A549 (cell line): ENCODE data around the gene CACNA2D2. TPM values are rescaled to one million over a fixed set of nuclear protein-coding genes. Genes with fewer than 3 reads are reported as not detected.

ENCODE experiments used
- ATAC-seq, 2 experiments: fragments of 200-7000 bp in 1 of 2; fragments of >200 bp in 1 of 2; cut with Nextera tagmentation in 1 of 2; cut with Tn5 transposase in 1 of 2; 3 replicates each; pipeline versions ENCODE4 v1.8.0 to v1.9.1; 2018 to 2020; ENCODE audit warnings: mild to moderate bottlenecking in 1 of 2, moderate library complexity in 1 of 2
- CTCF ChIA-PET: fragments of 300-600 bp; sonication (Branson Sonifier 250); formaldehyde crosslinking; extraction: SDS; loops from one replicate; lab custom pipeline; 2021; ENCODE audit warnings: antibody characterized with exemption, inconsistent platforms; lab: Yijun Ruan, JAX
- POLR2A ChIA-PET: fragments of 350-600 bp; formaldehyde crosslinking; extraction: SDS; loops from one replicate; lab custom pipeline; 2021; ENCODE audit warnings: antibody characterized with exemption, inconsistent platforms; lab: Yijun Ruan, JAX
- DNase-seq, 2 experiments: peaks; one replicate each; pipeline versions ENCODE4 v3.0.0 to v3.0.0-alpha.2; 2011 to 2016; ENCODE audit warnings: low read depth in 1 of 2, low spot score in 1 of 2
- FAIRE-seq: peaks from 2 replicates; lab custom pipeline; 2011; peaks lifted over from hg19 to GRCh38; lab: Jason Lieb, UNC
- H3K27ac ChIP-seq, 2 experiments: fragments of >200 bp; sonication (Bioruptor Twin); formaldehyde crosslinking; 3 replicates each; pipeline ENCODE4 v1.5.1; 2016 to 2017
- H3K4me1 ChIP-seq: fragments of >200 bp; sonication (Bioruptor Twin); formaldehyde crosslinking; 3 replicates; pipeline ENCODE4 v1.6.1; 2016
- H3K4me2 ChIP-seq: fragments of >200 bp; sonication (Bioruptor Twin); formaldehyde crosslinking; 3 replicates; pipeline ENCODE4 v1.6.1; 2016
- H3K4me3 ChIP-seq: fragments of >200 bp; sonication (Bioruptor Twin); formaldehyde crosslinking; 3 replicates; pipeline ENCODE4 v1.5.1; 2016
- H3K9me3 ChIP-seq: fragments of >200 bp; sonication (Bioruptor Twin); formaldehyde crosslinking; 3 replicates; pipeline ENCODE4 v1.6.1; 2016
- BHLHE40 ChIP-seq: IDR thresholded peaks from 2 replicates; pipeline ENCODE4 v1.6.1; 2012; ENCODE audit warnings: low read depth, low read length, inconsistent platforms
- CHD2 ChIP-seq: fragments of 150-350 bp; IDR thresholded peaks from 2 replicates; pipeline ENCODE4 v1.6.1; 2014; ENCODE audit warnings: low read length; ENCODE audit not compliant: partially characterized antibody
- CTCF ChIP-seq: fragments of >200 bp; sonication (Bioruptor Twin); formaldehyde crosslinking; IDR thresholded peaks from 3 replicates; pipeline ENCODE4 v1.5.1; 2016
- EHMT2 ChIP-seq: fragments of 200-600 bp; sonication (generic); IDR thresholded peaks from 2 replicates; pipeline ENCODE4 v1.6.1; 2016; ENCODE audit warnings: antibody characterized with exemption, low read depth, mild to moderate bottlenecking, moderate library complexity
- ELK1 ChIP-seq: fragments of 150-350 bp; IDR thresholded peaks from 2 replicates; pipeline ENCODE4 v1.6.1; 2014; ENCODE audit warnings: low read depth, mild to moderate bottlenecking, low read length
- FOSB ChIP-seq: fragments of 250-450 bp; sonication (Bioruptor Pico); IDR thresholded peaks from 2 replicates; pipeline ENCODE4 v1.5.0; 2020; ENCODE audit warnings: mild to moderate bottlenecking, moderate library complexity
- FOSL2 ChIP-seq, 2 experiments: fragments of 450-650 bp in 1 of 2; fragments of >200 bp in 1 of 2; sonication (Bioruptor Twin) in 1 of 2; formaldehyde crosslinking; IDR thresholded peaks; 2 replicates each; pipeline versions ENCODE4 v1.5.0 to v1.6.1; 2016 to 2020; ENCODE audit warnings: mild to moderate bottlenecking in 1 of 2, moderate library complexity in 1 of 2
- GATA3 ChIP-seq: IDR thresholded peaks from 2 replicates; pipeline ENCODE4 v1.6.1; 2012; ENCODE audit warnings: borderline replicate concordance
- HOXA7 ChIP-seq: fragments of 250-450 bp; sonication (Bioruptor Pico); IDR thresholded peaks from 2 replicates; pipeline ENCODE4 v1.5.0; 2020; ENCODE audit warnings: mild to moderate bottlenecking, moderate library complexity
- HOXB5 ChIP-seq: fragments of 250-450 bp; sonication (Bioruptor Pico); IDR thresholded peaks from 2 replicates; pipeline ENCODE4 v1.5.0; 2020; ENCODE audit warnings: mild to moderate bottlenecking, moderate library complexity
- KDM5A ChIP-seq: fragments of 200-600 bp; sonication (generic); IDR thresholded peaks from 2 replicates; pipeline ENCODE4 v1.6.1; 2016; ENCODE audit warnings: antibody characterized with exemption, mild to moderate bottlenecking
- MAFK ChIP-seq: fragments of 450-650 bp; IDR thresholded peaks from 2 replicates; pipeline ENCODE4 v1.6.1; 2014; ENCODE audit not compliant: partially characterized antibody
- MAX ChIP-seq: IDR thresholded peaks from 2 replicates; pipeline ENCODE4 v1.6.1; 2012
- PHF8 ChIP-seq: fragments of 200-600 bp; sonication (generic); IDR thresholded peaks from 2 replicates; pipeline ENCODE4 v1.6.1; 2016; ENCODE audit warnings: low read depth, mild to moderate bottlenecking, antibody characterized with exemption, moderate library complexity, borderline replicate concordance
- POLR2A ChIP-seq: IDR thresholded peaks from 2 replicates; pipeline ENCODE4 v1.6.1; 2012; ENCODE audit warnings: mild to moderate bottlenecking, low read length
- POLR2AphosphoS2 ChIP-seq: conservative IDR thresholded peaks from 2 replicates; pipeline ENCODE4 v1.6.1; 2012; ENCODE audit warnings: low read length, improper control_type of control experiment, inconsistent platforms
- RAD21 ChIP-seq, 2 experiments: fragments of >200 bp in 1 of 2; sonication (Bioruptor Twin) in 1 of 2; formaldehyde crosslinking in 1 of 2; IDR thresholded peaks in 1 of 2; conservative IDR thresholded peaks in 1 of 2; 2 replicates in 1 of 2; 3 replicates in 1 of 2; pipeline ENCODE4 v1.6.1; 2012 to 2018; ENCODE audit warnings: inconsistent platforms in 1 of 2
- ZFP36 ChIP-seq: fragments of 450-650 bp; IDR thresholded peaks from 2 replicates; pipeline ENCODE4 v1.6.1; 2014; ENCODE audit warnings: borderline replicate concordance; ENCODE audit not compliant: partially characterized antibody
- ZSCAN20 ChIP-seq: fragments of 250-450 bp; sonication (Bioruptor Pico); IDR thresholded peaks from 2 replicates; pipeline ENCODE4 v1.8.0; 2022; ENCODE audit warnings: mild to moderate bottlenecking, moderate library complexity
- WGBS: methylation state at CpG from one replicate; pipeline ENCODE4 v1.1.6; 2017; ENCODE audit errors: missing lambda C conversion rate; 5-methylcytosine and 5-hydroxymethylcytosine counted together
- polyA plus RNA-seq, 4 experiments: library from polyadenylated mRNA; depleted of rRNA in 3 of 4; stranded (reverse); fragments of >200 nt; fragmentation: RNase III in 1 of 4; extraction: RNeasy Plus Mini Kit Qiagen cat#74134 plus additional on column Dnase treatment in 1 of 4; gene quantifications; 2 replicates in 3 of 4; 3 replicates in 1 of 4; pipeline ENCODE4 v1.2.3, GENCODE V29; 2011 to 2017
- TF ChIP-seq, protein P1 (sequence below): fragments of >200 bp; sonication (Bioruptor Twin); formaldehyde crosslinking; IDR thresholded peaks from 3 replicates; pipeline ENCODE4 v1.6.1; 2016
- TF ChIP-seq, protein P2 (sequence below): fragments of 250-450 bp; sonication (Bioruptor Pico); IDR thresholded peaks from 2 replicates; pipeline ENCODE4 v1.5.0; 2021; ENCODE audit warnings: mild to moderate bottlenecking, moderate library complexity, borderline replicate concordance
- TF ChIP-seq, protein P3 (sequence below): IDR thresholded peaks from 2 replicates; pipeline ENCODE4 v1.6.1; 2012

Gene CACNA2D2
- polyA plus RNA-seq, 2 of the 4 experiments (the other 2 are of a cell fraction): 0.21 to 0.75 TPM

GRCh38 chr3:50414616-50415015 lies 88.8 kb downstream of the CACNA2D2 start (continued):
- TF ChIP-seq, protein P1, sequence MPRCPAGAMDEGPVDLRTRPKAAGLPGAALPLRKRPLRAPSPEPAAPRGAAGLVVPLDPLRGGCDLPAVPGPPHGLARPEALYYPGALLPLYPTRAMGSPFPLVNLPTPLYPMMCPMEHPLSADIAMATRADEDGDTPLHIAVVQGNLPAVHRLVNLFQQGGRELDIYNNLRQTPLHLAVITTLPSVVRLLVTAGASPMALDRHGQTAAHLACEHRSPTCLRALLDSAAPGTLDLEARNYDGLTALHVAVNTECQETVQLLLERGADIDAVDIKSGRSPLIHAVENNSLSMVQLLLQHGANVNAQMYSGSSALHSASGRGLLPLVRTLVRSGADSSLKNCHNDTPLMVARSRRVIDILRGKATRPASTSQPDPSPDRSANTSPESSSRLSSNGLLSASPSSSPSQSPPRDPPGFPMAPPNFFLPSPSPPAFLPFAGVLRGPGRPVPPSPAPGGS: no peak
- TF ChIP-seq CHD2 (no peak), GATA3 (no peak), MAFK (no peak), HOXA7 (no peak), EHMT2 (no peak), POLR2AphosphoS2 (no peak), FOSB (CRISPR knock-in tag) (no peak)

DNA sequence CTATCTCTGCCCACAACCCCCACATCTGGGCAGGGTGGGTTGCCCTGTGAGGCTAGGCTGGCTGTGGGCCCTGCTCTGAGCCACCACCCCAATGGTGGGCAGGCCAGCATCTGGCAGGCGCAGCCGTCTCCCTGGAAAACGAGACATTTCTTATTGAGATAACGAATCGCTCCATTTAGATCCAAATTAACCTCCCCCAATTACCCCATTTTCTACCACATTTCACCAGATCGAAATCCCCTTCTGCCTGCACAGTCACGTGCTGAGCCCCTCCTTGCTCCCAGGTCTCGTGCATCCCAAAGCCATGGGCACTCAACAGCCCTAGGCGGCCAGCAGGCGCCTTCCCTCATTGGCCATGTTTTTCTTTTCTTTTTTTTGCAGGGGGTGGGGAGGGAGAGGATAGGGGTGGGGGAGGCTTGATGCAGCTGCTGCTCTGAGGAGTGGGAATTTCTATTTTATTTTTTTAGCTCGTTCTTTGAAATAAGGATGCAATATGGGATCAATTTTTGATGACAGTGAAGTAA lies 91.1 kb downstream of the CACNA2D2 start:
- no peak for ATAC-seq
- Histone ChIP-seq H3K4me2 (no peak overlapping the region), H3K27ac (no peak overlapping the region), H3K9me3 (no peaks in the 10 kb centered on the region), H3K4me3 (no peak overlapping the region), H3K4me1 (no peaks in the 10 kb centered on the region)
- WGBS: 53% methylated on average over 11 of the region's 11 CpGs
- FAIRE-seq: no peak
- ChIA-PET POLR2A (no interaction called here), CTCF (no interaction called here)
- no peak for DNase-seq
- TF ChIP-seq POLR2A (no peak), BHLHE40 (no peak), ZSCAN20 (no peak), ELK1 (no peak), ZFP36 (no peak), RAD21 (conservative IDR thresholded peaks at IDR 0.05 in 1 of 2, IDR thresholded peaks at IDR 0.05 in 1 of 2) (no peak), KDM5A (no peak), FOSL2 (IDR thresholded peaks at IDR 0.05) (no peak), FOSL2 (CRISPR knock-in tag; IDR thresholded peaks at IDR 0.05) (no peak), HOXB5 (no peak), PHF8 (no peak), EHMT2 (no peak), MAX (no peak), CTCF (no peak)
- TF ChIP-seq, protein P1: no peak
- TF ChIP-seq, protein P2, sequence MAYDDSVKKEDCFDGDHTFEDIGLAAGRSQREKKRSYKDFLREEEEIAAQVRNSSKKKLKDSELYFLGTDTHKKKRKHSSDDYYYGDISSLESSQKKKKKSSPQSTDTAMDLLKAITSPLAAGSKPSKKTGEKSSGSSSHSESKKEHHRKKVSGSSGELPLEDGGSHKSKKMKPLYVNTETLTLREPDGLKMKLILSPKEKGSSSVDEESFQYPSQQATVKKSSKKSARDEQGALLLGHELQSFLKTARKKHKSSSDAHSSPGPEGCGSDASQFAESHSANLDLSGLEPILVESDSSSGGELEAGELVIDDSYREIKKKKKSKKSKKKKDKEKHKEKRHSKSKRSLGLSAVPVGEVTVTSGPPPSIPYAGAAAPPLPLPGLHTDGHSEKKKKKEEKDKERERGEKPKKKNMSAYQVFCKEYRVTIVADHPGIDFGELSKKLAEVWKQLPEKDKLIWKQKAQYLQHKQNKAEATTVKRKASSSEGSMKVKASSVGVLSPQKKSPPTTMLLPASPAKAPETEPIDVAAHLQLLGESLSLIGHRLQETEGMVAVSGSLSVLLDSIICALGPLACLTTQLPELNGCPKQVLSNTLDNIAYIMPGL (CRISPR knock-in tag): no peak
- TF ChIP-seq, protein P3, sequence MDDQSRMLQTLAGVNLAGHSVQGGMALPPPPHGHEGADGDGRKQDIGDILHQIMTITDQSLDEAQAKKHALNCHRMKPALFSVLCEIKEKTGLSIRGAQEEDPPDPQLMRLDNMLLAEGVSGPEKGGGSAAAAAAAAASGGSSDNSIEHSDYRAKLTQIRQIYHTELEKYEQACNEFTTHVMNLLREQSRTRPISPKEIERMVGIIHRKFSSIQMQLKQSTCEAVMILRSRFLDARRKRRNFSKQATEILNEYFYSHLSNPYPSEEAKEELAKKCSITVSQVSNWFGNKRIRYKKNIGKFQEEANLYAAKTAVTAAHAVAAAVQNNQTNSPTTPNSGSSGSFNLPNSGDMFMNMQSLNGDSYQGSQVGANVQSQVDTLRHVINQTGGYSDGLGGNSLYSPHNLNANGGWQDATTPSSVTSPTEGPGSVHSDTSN: no peak
